K562 (cell line): Measurements from ENCODE around the gene TET2. TPM values are rescaled to one million over a fixed set of nuclear protein-coding genes. Genes with fewer than 3 reads are reported as not detected.

Experiments used
- ATAC-seq: fragments of 200-7000 bp; cut with Tn5 transposase; 3 replicates; pipeline ENCODE4 v1.9.1; 2020; ENCODE audit warnings: moderate library complexity
- BruUV-seq: library from RNA; stranded (reverse); fragments of 400-500 nt; replicated peaks from 2 replicates; lab custom pipeline; 2021; lab: Mats Ljungman, UMichigan
- CTCF ChIA-PET: fragments of 300-600 bp; formaldehyde crosslinking; extraction: SDS; loops from one replicate; lab custom pipeline; 2021; ENCODE audit warnings: low intra/inter-chr PET ratio; lab: Yijun Ruan, JAX
- POLR2A ChIA-PET: fragments of 300-600, 350-650 bp; sonication (Branson Sonifier 250); formaldehyde crosslinking; extraction: SDS; loops from one replicate; lab custom pipeline; 2021; ENCODE audit warnings: antibody characterized with exemption, inconsistent platforms; lab: Yijun Ruan, JAX
- DNase-seq, 4 experiments: peaks; one replicate each; pipeline versions ENCODE4 v3.0.0 to v3.0.0-alpha.2; 2011 to 2018; ENCODE audit warnings: low spot score in 3 of 4, mixed read lengths in 3 of 4; ENCODE audit errors: extremely low read depth in 1 of 4
- FAIRE-seq: peaks from 2 replicates; lab custom pipeline; 2011; peaks lifted over from hg19 to GRCh38; lab: Jason Lieb, UNC
- H2AFZ ChIP-seq: 2 replicates; pipeline ENCODE4 v1.6.0; 2011; ENCODE audit warnings: low read depth, low read length, control low read depth, inconsistent platforms
- H3K27ac ChIP-seq: fragments of 200-600 bp; 3 replicates; pipeline ENCODE4 v1.8.0; 2011; ENCODE audit warnings: low read depth, mild to moderate bottlenecking, control low read depth, inconsistent platforms, low read length, moderate library complexity, mixed read lengths; ENCODE audit errors: extremely low read depth
- H3K27me3 ChIP-seq, 2 experiments: fragments of 300-600 bp in 1 of 2; 2 replicates in 1 of 2; 3 replicates in 1 of 2; pipeline versions ENCODE4 v1.6.0 to v1.8.0; 2011; ENCODE audit warnings: inconsistent platforms in 2 of 2, low read length in 2 of 2, mild to moderate bottlenecking in 1 of 2, mixed read lengths in 1 of 2, moderate library complexity in 1 of 2; ENCODE audit not compliant: control insufficient read depth in 2 of 2, insufficient read depth in 2 of 2
- H3K36me3 ChIP-seq: fragments of 300-600 bp; 3 replicates; pipeline ENCODE4 v1.8.0; 2011; ENCODE audit warnings: mild to moderate bottlenecking, low read length, inconsistent platforms; ENCODE audit not compliant: control insufficient read depth, insufficient read depth
- H3K4me1 ChIP-seq, 2 experiments: fragments of 200-600 bp in 1 of 2; replicated peaks in 1 of 2; 2 replicates in 1 of 2; 3 replicates in 1 of 2; pipeline versions ENCODE4 v1.5.1 to v1.8.0; 2011; ENCODE audit warnings: inconsistent platforms in 2 of 2, low read length in 2 of 2, mild to moderate bottlenecking in 1 of 2, mixed read lengths in 1 of 2, moderate library complexity in 1 of 2; ENCODE audit not compliant: control insufficient read depth in 2 of 2, insufficient read depth in 2 of 2
- H3K4me2 ChIP-seq: 2 replicates; pipeline ENCODE4 v1.6.1; 2011; ENCODE audit warnings: low read length, control low read depth, inconsistent platforms, mixed read lengths; ENCODE audit not compliant: insufficient read depth
- H3K4me3 ChIP-seq: fragments of 200-600 bp; sonication (generic), shearing (Covaris generic); 2 replicates; pipeline ENCODE4 v1.5.1; 2016; ENCODE audit warnings: control low read depth, inconsistent platforms
- H3K79me2 ChIP-seq: fragments of 200-600 bp; 3 replicates; pipeline ENCODE4 v1.8.0; 2011; ENCODE audit warnings: low read length, inconsistent platforms; ENCODE audit not compliant: control insufficient read depth, insufficient read depth
- H3K9ac ChIP-seq, 2 experiments: 2 replicates each; pipeline versions ENCODE4 v1.6.0 to v1.6.1; 2011; ENCODE audit warnings: low read depth in 2 of 2, low read length in 2 of 2, control low read depth in 1 of 2, inconsistent platforms in 1 of 2, mild to moderate bottlenecking in 1 of 2, mixed read lengths in 1 of 2; ENCODE audit not compliant: insufficient read depth in 1 of 2
- H3K9me1 ChIP-seq: one replicate; pipeline ENCODE4 v1.6.0; 2011; ENCODE audit warnings: inconsistent platforms, mild to moderate bottlenecking, low read length, moderate library complexity; ENCODE audit not compliant: control insufficient read depth, insufficient read depth
- H3K9me3 ChIP-seq: replicated peaks from 2 replicates; pipeline ENCODE4 v1.5.1; 2011; ENCODE audit warnings: low read depth, low read length, inconsistent platforms; ENCODE audit not compliant: control insufficient read depth, insufficient read depth
- H4K20me1 ChIP-seq: replicated peaks from 2 replicates; pipeline ENCODE4 v1.6.1; 2011; ENCODE audit warnings: low read length, inconsistent platforms, mixed read lengths; ENCODE audit not compliant: control insufficient read depth, insufficient read depth
- BCL6 ChIP-seq: fragments of 250-450 bp; sonication (Bioruptor Pico); IDR thresholded peaks from 2 replicates; pipeline ENCODE4 v1.4.0; 2020
- BCOR ChIP-seq: fragments of 450-650 bp; IDR thresholded peaks from 2 replicates; pipeline ENCODE4 v1.6.1; 2016
- CBX1 ChIP-seq: sonication (generic); IDR thresholded peaks from 2 replicates; pipeline ENCODE4 v1.6.1; 2016; ENCODE audit warnings: antibody characterized with exemption, low read depth, mild to moderate bottlenecking
- CEBPB ChIP-seq: fragments of 450-650 bp; IDR thresholded peaks from 2 replicates; pipeline ENCODE4 v1.6.1; 2016; ENCODE audit warnings: missing genetic modification characterization, missing compliant biosample characterization
- CHD4 ChIP-seq: fragments of 200-600 bp; sonication (generic); IDR thresholded peaks from 3 replicates; pipeline ENCODE4 v1.6.1; 2012; ENCODE audit warnings: low read depth, mild to moderate bottlenecking, mixed read lengths, low read length, inconsistent platforms; ENCODE audit not compliant: insufficient read depth, insufficient replicate concordance, poor library complexity, severe bottlenecking
- CXXC5 ChIP-seq: fragments of 250-450 bp; sonication (Bioruptor Pico); IDR thresholded peaks from 2 replicates; pipeline ENCODE4 v1.8.0; 2022; ENCODE audit warnings: inconsistent platforms, mild to moderate bottlenecking, moderate library complexity
- KLF6 ChIP-seq: fragments of 250-450 bp; sonication (Bioruptor Pico); IDR thresholded peaks from 2 replicates; pipeline ENCODE4 v1.4.0; 2020; ENCODE audit warnings: mild to moderate bottlenecking, moderate library complexity, borderline replicate concordance
- MBD2 ChIP-seq: sonication (generic); IDR thresholded peaks from 2 replicates; pipeline ENCODE4 v1.6.1; 2016; ENCODE audit warnings: low read depth, borderline replicate concordance
- NCOA2 ChIP-seq, 2 experiments: fragments of 450-650 bp; IDR thresholded peaks; 2 replicates each; pipeline ENCODE4 v1.6.1; 2018; ENCODE audit warnings: mild to moderate bottlenecking in 2 of 2, moderate library complexity in 1 of 2; ENCODE audit not compliant: partially characterized antibody in 2 of 2
- ZKSCAN8 ChIP-seq: fragments of 200-800 bp; sonication (Bioruptor generic); IDR thresholded peaks from 2 replicates; pipeline ENCODE4 v1.6.1; 2016; ENCODE audit warnings: missing genetic modification characterization, missing compliant biosample characterization
- ZNF707 ChIP-seq: fragments of 250-450 bp; sonication (Bioruptor Pico); conservative IDR thresholded peaks from 2 replicates; pipeline ENCODE4 v1.8.0; 2022; ENCODE audit warnings: inconsistent platforms, mild to moderate bottlenecking, moderate library complexity
- ZNF77 ChIP-seq: fragments of 250-450 bp; sonication (Bioruptor Pico); IDR thresholded peaks from 2 replicates; pipeline ENCODE4 v1.5.0; 2020
- ZNF79 ChIP-seq: fragments of 250-450 bp; sonication (Bioruptor Pico); IDR thresholded peaks from 2 replicates; pipeline ENCODE4 v1.4.0; 2020; ENCODE audit warnings: low read depth, mild to moderate bottlenecking, moderate library complexity
- WGBS: fragments of 100-300 bp; shearing (Covaris generic); methylation state at CpG from one replicate; pipeline ENCODE4 v1.1.6; 2016; ENCODE audit warnings: low coverage, mixed read lengths; ENCODE audit not compliant: insufficient coverage; ENCODE audit errors: missing lambda C conversion rate; 5-methylcytosine and 5-hydroxymethylcytosine counted together
- in situ Hi-C: fragments of 300-500 bp; cut with MboI; formaldehyde crosslinking; loops from 4 replicates; pipeline ENCODE4 v1.15.0; 2018; ENCODE audit warnings: inconsistent platforms, mixed read lengths
- intact Hi-C: fragments of 100-400 bp; cut with micrococcal nuclease; formaldehyde crosslinking; loops from 2 replicates; pipeline ENCODE4 v1.14.2; 2022
- polyA plus RNA-seq, 8 experiments: library from polyadenylated mRNA; depleted of rRNA in 4 of 8; stranded (reverse) in 5 of 8; unstranded in 3 of 8; fragments of >200 nt; fragmentation: Nextera tagmentation in 2 of 8; fragmentation: Illumina TruSeq in 1 of 8; extraction: Ambion mirVana in 2 of 8; extraction: Trizol in 1 of 8; gene quantifications; 2 replicates each; pipeline versions ENCODE4 v1.2.1 to v1.2.3, GENCODE V29; 2011 to 2014; ENCODE audit warnings: inconsistent platforms in 1 of 8, missing spikeins in 1 of 8
- total RNA-seq, 7 experiments: library from RNA; depleted of rRNA in 6 of 7; stranded (reverse); fragments of >200 nt in 6 of 7; fragmentation: Illumina TruSeq in 2 of 7; extraction: Trizol in 2 of 7; gene quantifications; 2 replicates each; pipeline versions ENCODE4 v1.2.1 to v1.2.3, GENCODE V29; 2011 to 2021; ENCODE audit warnings: low replicate concordance in 1 of 7
- TF ChIP-seq, protein P1 (sequence below): fragments of 200-400 bp; formaldehyde crosslinking; IDR thresholded peaks from 2 replicates; pipeline ENCODE4 v1.6.1; 2017; ENCODE audit warnings: mild to moderate bottlenecking, low read depth, low read length, moderate library complexity
- TF ChIP-seq, protein P2 (sequence below): fragments of 200-800 bp; sonication (Bioruptor generic); IDR thresholded peaks from 2 replicates; pipeline ENCODE4 v1.6.1; 2016; ENCODE audit warnings: missing genetic modification characterization, missing compliant biosample characterization

TET2 gene
- total and polyA plus RNA-seq, 9 of the 15 experiments (the other 6 are each of a cell fraction or from before 2014, with no cell fraction given) = 0.80 to 11.1 (median 4.9) TPM

DNA sequence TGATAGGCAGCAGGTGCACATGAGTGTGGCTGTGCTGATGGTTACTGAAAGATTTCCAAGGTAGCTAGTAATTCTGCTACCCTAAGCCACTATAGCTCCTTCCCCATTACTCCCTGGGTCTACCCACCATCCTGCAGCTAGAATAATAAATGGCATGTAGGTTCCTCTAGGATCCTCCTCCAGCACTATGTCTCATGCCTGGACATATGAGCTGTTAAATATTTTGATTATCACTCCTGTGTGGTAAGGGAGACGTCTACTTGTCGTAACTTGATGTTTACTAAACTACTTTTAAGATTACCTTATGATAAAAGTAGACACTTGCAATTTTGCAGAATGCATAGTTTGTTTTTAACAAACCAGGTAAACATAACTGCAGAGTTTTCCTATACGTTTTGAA lies 35.5 kb downstream of the TET2 start:
- no peak overlapping the region for H2AFZ ChIP-seq
- FAIRE-seq (no peak), DNase-seq (no peak), ATAC-seq (no peak)
- no peaks in the 10 kb centered on the region; the same call in 1 of the 2 replicates for H4K20me1 ChIP-seq
- ChIA-PET CTCF (no interaction called here), POLR2A (no interaction called here)
- BruUV-seq = no TSS peak
- in situ Hi-C loops (no loop called here), intact Hi-C loops (no loop called here)
- H3K27ac ChIP-seq = no peak overlapping the region
- WGBS = 40% methylated on average over 3 of the region's 3 CpGs
- no peaks in the 10 kb centered on the region for H3K36me3 ChIP-seq
- H3K4me1 ChIP-seq = no peaks in the 10 kb centered on the region
- no peaks in the 10 kb centered on the region for H3K27me3 ChIP-seq
- H3K9me3 ChIP-seq = no peaks in the 10 kb centered on the region
- no peak overlapping the region for H3K4me3 ChIP-seq
- H3K79me2 ChIP-seq = no peaks in the 10 kb centered on the region
- no peak overlapping the region for H3K9ac ChIP-seq
- H3K4me2 ChIP-seq = no peak overlapping the region
- no peaks in the 10 kb centered on the region for H3K9me1 ChIP-seq
- TF ChIP-seq MBD2 (no peak), CBX1 (no peak), ZNF77 (CRISPR knock-in tag) (no peak), BCL6 (no peak), CEBPB (tag) (no peak), NCOA2 (IDR thresholded peaks at IDR 0.05; ENCODE audit: partially characterized antibody in 2 of 2) (no peak), CHD4 (no peak), ZNF707 (CRISPR knock-in tag) (no peak), ZNF79 (no peak), CXXC5 (CRISPR knock-in tag) (no peak), KLF6 (CRISPR knock-in tag) (no peak), ZKSCAN8 (CRISPR knock-in tag) (no peak), BCOR (no peak)
- TF ChIP-seq, protein P1, sequence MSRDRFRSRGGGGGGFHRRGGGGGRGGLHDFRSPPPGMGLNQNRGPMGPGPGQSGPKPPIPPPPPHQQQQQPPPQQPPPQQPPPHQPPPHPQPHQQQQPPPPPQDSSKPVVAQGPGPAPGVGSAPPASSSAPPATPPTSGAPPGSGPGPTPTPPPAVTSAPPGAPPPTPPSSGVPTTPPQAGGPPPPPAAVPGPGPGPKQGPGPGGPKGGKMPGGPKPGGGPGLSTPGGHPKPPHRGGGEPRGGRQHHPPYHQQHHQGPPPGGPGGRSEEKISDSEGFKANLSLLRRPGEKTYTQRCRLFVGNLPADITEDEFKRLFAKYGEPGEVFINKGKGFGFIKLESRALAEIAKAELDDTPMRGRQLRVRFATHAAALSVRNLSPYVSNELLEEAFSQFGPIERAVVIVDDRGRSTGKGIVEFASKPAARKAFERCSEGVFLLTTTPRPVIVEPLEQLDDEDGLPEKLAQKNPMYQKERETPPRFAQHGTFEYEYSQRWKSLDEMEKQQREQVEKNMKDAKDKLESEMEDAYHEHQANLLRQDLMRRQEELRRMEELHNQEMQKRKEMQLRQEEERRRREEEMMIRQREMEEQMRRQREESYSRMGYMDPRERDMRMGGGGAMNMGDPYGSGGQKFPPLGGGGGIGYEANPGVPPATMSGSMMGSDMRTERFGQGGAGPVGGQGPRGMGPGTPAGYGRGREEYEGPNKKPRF = no peak
- TF ChIP-seq, protein P2, sequence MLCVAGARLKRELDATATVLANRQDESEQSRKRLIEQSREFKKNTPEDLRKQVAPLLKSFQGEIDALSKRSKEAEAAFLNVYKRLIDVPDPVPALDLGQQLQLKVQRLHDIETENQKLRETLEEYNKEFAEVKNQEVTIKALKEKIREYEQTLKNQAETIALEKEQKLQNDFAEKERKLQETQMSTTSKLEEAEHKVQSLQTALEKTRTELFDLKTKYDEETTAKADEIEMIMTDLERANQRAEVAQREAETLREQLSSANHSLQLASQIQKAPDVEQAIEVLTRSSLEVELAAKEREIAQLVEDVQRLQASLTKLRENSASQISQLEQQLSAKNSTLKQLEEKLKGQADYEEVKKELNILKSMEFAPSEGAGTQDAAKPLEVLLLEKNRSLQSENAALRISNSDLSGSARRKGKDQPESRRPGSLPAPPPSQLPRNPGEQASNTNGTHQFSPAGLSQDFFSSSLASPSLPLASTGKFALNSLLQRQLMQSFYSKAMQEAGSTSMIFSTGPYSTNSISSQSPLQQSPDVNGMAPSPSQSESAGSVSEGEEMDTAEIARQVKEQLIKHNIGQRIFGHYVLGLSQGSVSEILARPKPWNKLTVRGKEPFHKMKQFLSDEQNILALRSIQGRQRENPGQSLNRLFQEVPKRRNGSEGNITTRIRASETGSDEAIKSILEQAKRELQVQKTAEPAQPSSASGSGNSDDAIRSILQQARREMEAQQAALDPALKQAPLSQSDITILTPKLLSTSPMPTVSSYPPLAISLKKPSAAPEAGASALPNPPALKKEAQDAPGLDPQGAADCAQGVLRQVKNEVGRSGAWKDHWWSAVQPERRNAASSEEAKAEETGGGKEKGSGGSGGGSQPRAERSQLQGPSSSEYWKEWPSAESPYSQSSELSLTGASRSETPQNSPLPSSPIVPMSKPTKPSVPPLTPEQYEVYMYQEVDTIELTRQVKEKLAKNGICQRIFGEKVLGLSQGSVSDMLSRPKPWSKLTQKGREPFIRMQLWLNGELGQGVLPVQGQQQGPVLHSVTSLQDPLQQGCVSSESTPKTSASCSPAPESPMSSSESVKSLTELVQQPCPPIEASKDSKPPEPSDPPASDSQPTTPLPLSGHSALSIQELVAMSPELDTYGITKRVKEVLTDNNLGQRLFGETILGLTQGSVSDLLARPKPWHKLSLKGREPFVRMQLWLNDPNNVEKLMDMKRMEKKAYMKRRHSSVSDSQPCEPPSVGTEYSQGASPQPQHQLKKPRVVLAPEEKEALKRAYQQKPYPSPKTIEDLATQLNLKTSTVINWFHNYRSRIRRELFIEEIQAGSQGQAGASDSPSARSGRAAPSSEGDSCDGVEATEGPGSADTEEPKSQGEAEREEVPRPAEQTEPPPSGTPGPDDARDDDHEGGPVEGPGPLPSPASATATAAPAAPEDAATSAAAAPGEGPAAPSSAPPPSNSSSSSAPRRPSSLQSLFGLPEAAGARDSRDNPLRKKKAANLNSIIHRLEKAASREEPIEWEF (CRISPR knock-in tag) = no peak
